GM12878 (cell line): ENCODE results near the gene THYN1. TPM values are rescaled to one million over a fixed set of nuclear protein-coding genes. Genes with fewer than 3 reads are reported as not detected.
A peak's percentile ranks its signal among the peaks of the same experiment; 100 is the strongest.

Experiments used
- ATAC-seq: fragments of 200-7000 bp; cut with Tn5 transposase; 3 replicates; pipeline ENCODE4 v1.9.1; 2020; ENCODE audit warnings: mild to moderate bottlenecking, moderate library complexity
- BruUV-seq: library from RNA; stranded (reverse); fragments of 400-500 nt; replicated peaks from 2 replicates; lab custom pipeline; 2021; lab: Mats Ljungman, UMichigan
- CTCF ChIA-PET: fragments of 300-600 bp; sonication (Branson Sonifier 250); formaldehyde crosslinking; extraction: SDS; loops from one replicate; lab custom pipeline; 2021; ENCODE audit warnings: inconsistent platforms; lab: Yijun Ruan, JAX
- POLR2A ChIA-PET: fragments of 350-600 bp; formaldehyde crosslinking; extraction: SDS; loops from one replicate; lab custom pipeline; 2021; ENCODE audit warnings: inconsistent platforms; lab: Charles Lee
- RAD21 ChIA-PET: fragments of 300-600 bp; sonication (Branson Sonifier 250); formaldehyde crosslinking; loops from one replicate; lab custom pipeline; 2023; ENCODE audit warnings: antibody characterized with exemption; ENCODE audit not compliant: unreplicated experiment; lab: Charles Lee
- SMC1A ChIA-PET: fragments of 300-600 bp; sonication (Branson Sonifier 250); formaldehyde crosslinking; loops from one replicate; lab custom pipeline; 2023; ENCODE audit not compliant: unreplicated experiment, uncharacterized antibody; lab: Charles Lee
- DNase-seq: peaks from one replicate; pipeline ENCODE4 v3.0.0-alpha.2; 2011; ENCODE audit warnings: low read depth, low spot score
- FAIRE-seq: peaks from 3 replicates; lab custom pipeline; 2011; peaks lifted over from hg19 to GRCh38; lab: Jason Lieb, UNC
- H2AFZ ChIP-seq: 2 replicates; pipeline ENCODE4 v1.6.0; 2011; ENCODE audit warnings: low read depth, low read length, control low read depth; ENCODE audit not compliant: control insufficient read depth
- H3K27ac ChIP-seq: 2 replicates; pipeline ENCODE4 v1.5.1; 2011; ENCODE audit warnings: control low read depth; ENCODE audit not compliant: control insufficient read depth, insufficient read depth
- H3K27me3 ChIP-seq, 2 experiments: replicated peaks in 1 of 2; 2 replicates each; pipeline versions ENCODE4 v1.6.0 to v1.6.1; 2011; ENCODE audit warnings: low read length in 1 of 2; ENCODE audit not compliant: control insufficient read depth in 2 of 2, insufficient read depth in 2 of 2
- H3K36me3 ChIP-seq, 2 experiments: 2 replicates each; pipeline ENCODE4 v1.5.1; 2011; ENCODE audit warnings: low read length in 1 of 2; ENCODE audit not compliant: control insufficient read depth in 2 of 2, insufficient read depth in 2 of 2
- H3K4me1 ChIP-seq: 2 replicates; pipeline ENCODE4 v1.6.1; 2011; ENCODE audit warnings: mild to moderate bottlenecking, low read length, moderate library complexity, mixed read lengths; ENCODE audit not compliant: control insufficient read depth, insufficient read depth
- H3K4me2 ChIP-seq: 2 replicates; pipeline ENCODE4 v1.6.0; 2011; ENCODE audit warnings: control low read depth; ENCODE audit not compliant: control insufficient read depth, insufficient read depth
- H3K4me3 ChIP-seq: fragments of 200-600 bp; sonication (generic); 2 replicates; pipeline ENCODE4 v1.5.1; 2016
- H3K79me2 ChIP-seq: 2 replicates; pipeline ENCODE4 v1.6.0; 2011; ENCODE audit warnings: low read length; ENCODE audit not compliant: control insufficient read depth, insufficient read depth
- H3K9ac ChIP-seq: 2 replicates; pipeline ENCODE4 v1.8.0; 2011; ENCODE audit warnings: low read length, control low read depth, mixed read lengths; ENCODE audit not compliant: control insufficient read depth, insufficient read depth
- H3K9me3 ChIP-seq: replicated peaks from 3 replicates; pipeline ENCODE4 v1.5.1; 2011; ENCODE audit warnings: mild to moderate bottlenecking, low read length; ENCODE audit not compliant: control insufficient read depth, insufficient read depth
- H4K20me1 ChIP-seq: 2 replicates; pipeline ENCODE4 v1.6.0; 2011; ENCODE audit not compliant: control insufficient read depth, insufficient read depth
- ATF7 ChIP-seq: fragments of 450-650 bp; IDR thresholded peaks from 2 replicates; pipeline ENCODE4 v1.6.1; 2016; ENCODE audit warnings: low read depth, mild to moderate bottlenecking
- BHLHE40 ChIP-seq, 2 experiments: fragments of 450-650 bp in 1 of 2; IDR thresholded peaks; 2 replicates each; pipeline ENCODE4 v1.6.1; 2011 to 2017; ENCODE audit warnings: low read depth in 2 of 2, borderline replicate concordance in 1 of 2, improper control_type of control experiment in 1 of 2, low read length in 1 of 2, mild to moderate bottlenecking in 1 of 2
- CBX3 ChIP-seq: fragments of 200-600 bp; sonication (generic); IDR thresholded peaks from 2 replicates; pipeline ENCODE4 v1.6.1; 2016; ENCODE audit warnings: low read depth, borderline replicate concordance
- CBX5 ChIP-seq: sonication (generic); IDR thresholded peaks from 2 replicates; pipeline ENCODE4 v1.6.1; 2016; ENCODE audit warnings: low read depth, moderate library complexity, mild to moderate bottlenecking, inconsistent platforms
- CHD1 ChIP-seq: IDR thresholded peaks from 2 replicates; pipeline ENCODE4 v1.6.1; 2012; ENCODE audit warnings: low read depth, low read length, improper control_type of control experiment
- CHD4 ChIP-seq: fragments of 200-600 bp; sonication (generic); IDR thresholded peaks from 2 replicates; pipeline ENCODE4 v1.6.1; 2016; ENCODE audit warnings: mild to moderate bottlenecking
- GATAD2B ChIP-seq: fragments of 450-650 bp; conservative IDR thresholded peaks from 2 replicates; pipeline ENCODE4 v1.6.1; 2017; ENCODE audit warnings: low read depth, mild to moderate bottlenecking, moderate library complexity
- IRF4 ChIP-seq: IDR thresholded peaks from 2 replicates; pipeline ENCODE4 v1.6.1; 2011; ENCODE audit warnings: low read depth, low read length
- KDM1A ChIP-seq: fragments of 200-600 bp; sonication (generic); IDR thresholded peaks from 2 replicates; pipeline ENCODE4 v1.6.1; 2016; ENCODE audit warnings: borderline replicate concordance
- LARP7 ChIP-seq: fragments of 450-650 bp; IDR thresholded peaks from 2 replicates; pipeline ENCODE4 v1.6.1; 2017; ENCODE audit warnings: mild to moderate bottlenecking
- MEF2B ChIP-seq: fragments of 450-650 bp; IDR thresholded peaks from 2 replicates; pipeline ENCODE4 v1.6.1; 2018; ENCODE audit warnings: mild to moderate bottlenecking, moderate library complexity; ENCODE audit not compliant: partially characterized antibody, poor library complexity, severe bottlenecking
- NFIC ChIP-seq: IDR thresholded peaks from 2 replicates; pipeline ENCODE4 v1.6.1; 2012; ENCODE audit warnings: low read depth, mild to moderate bottlenecking, inconsistent platforms, low read length, moderate library complexity
- NFYB ChIP-seq: IDR thresholded peaks from 2 replicates; pipeline ENCODE4 v1.6.1; 2011; ENCODE audit warnings: low read depth, mild to moderate bottlenecking, low read length, improper control_type of control experiment, moderate library complexity; ENCODE audit not compliant: insufficient read depth
- PAX5 ChIP-seq: IDR thresholded peaks from 2 replicates; pipeline ENCODE4 v1.6.1; 2011; ENCODE audit warnings: low read depth, low read length, borderline replicate concordance
- RBBP5 ChIP-seq: fragments of 200-600 bp; sonication (generic); conservative IDR thresholded peaks from 2 replicates; pipeline ENCODE4 v1.6.1; 2016
- RFX5 ChIP-seq: IDR thresholded peaks from 2 replicates; pipeline ENCODE4 v1.6.1; 2011; ENCODE audit warnings: low read depth, low read length, improper control_type of control experiment
- RUNX3 ChIP-seq: IDR thresholded peaks from 2 replicates; pipeline ENCODE4 v1.6.1; 2012; ENCODE audit warnings: low read length, inconsistent platforms
- WGBS: methylation state at CpG from one replicate; pipeline ENCODE4 v1.1.6; 2016; ENCODE audit warnings: low lambda C conversion rate; ENCODE audit not compliant: insufficient replicate concordance, insufficient coverage; ENCODE audit errors: missing lambda C conversion rate; 5-methylcytosine and 5-hydroxymethylcytosine counted together
- in situ Hi-C: fragments of 300-500 bp; cut with MboI; formaldehyde crosslinking; loops from 9 replicates; pipeline ENCODE4 v1.14.3; 2018; ENCODE audit warnings: mixed read lengths
- intact Hi-C: fragments of 100-400 bp; cut with micrococcal nuclease; formaldehyde crosslinking; loops from one replicate; pipeline ENCODE4 v1.14.2; 2022; ENCODE audit not compliant: unreplicated experiment
- polyA plus RNA-seq, 11 experiments: library from polyadenylated mRNA; depleted of rRNA in 4 of 11; unstranded in 6 of 11; stranded (reverse) in 5 of 11; fragments of >200 nt; fragmentation: Nextera tagmentation in 4 of 11; fragmentation: Illumina TruSeq in 1 of 11; extraction: Ambion mirVana in 4 of 11; extraction: Trizol in 1 of 11; gene quantifications; 1 replicate in 1 of 11; 2 replicates in 10 of 11; pipeline versions ENCODE4 v1.2.1 to v1.2.3, GENCODE V29; 2011 to 2016; ENCODE audit warnings: inconsistent platforms in 2 of 11, missing spikeins in 2 of 11, low read depth in 1 of 11
- total RNA-seq, 4 experiments: library from RNA; depleted of rRNA in 3 of 4; stranded (reverse); fragments of >200 nt in 3 of 4; fragmentation: Illumina TruSeq in 1 of 4; extraction: Trizol in 1 of 4; gene quantifications; 2 replicates each; pipeline versions ENCODE4 v1.2.1 to v1.2.3, GENCODE V29; 2013 to 2021
- TF ChIP-seq, protein P1 (sequence below): fragments of 450-650 bp; IDR thresholded peaks from 2 replicates; pipeline ENCODE4 v1.6.1; 2018; ENCODE audit warnings: borderline replicate concordance, mild to moderate bottlenecking; ENCODE audit not compliant: partially characterized antibody
- TF ChIP-seq, protein P2 (sequence below): fragments of 450-650 bp; IDR thresholded peaks from 2 replicates; pipeline ENCODE4 v1.6.1; 2017; ENCODE audit warnings: mild to moderate bottlenecking, low read depth, inconsistent platforms; ENCODE audit not compliant: poor library complexity, severe bottlenecking

Gene THYN1
- total and polyA plus RNA-seq, 10 of the 15 experiments (the other 5 are each of a cell fraction or from before 2014, with no cell fraction given): 45.7 to 221 (median 96.3) TPM

GRCh38 chr11:134223836-134224709 lies 29.1 kb downstream of the THYN1 start, which contains the start of the genes NCAPD3 and VPS26B:
Gene NCAPD3 (minus strand): TSS chr11:134223967. CDS start chr11:134223926, 41 bp downstream.
Gene VPS26B (plus strand): TSS chr11:134224671. CDS start chr11:134225123, 452 bp downstream.
- WGBS: 1% methylated on average over 77 of the region's 89 CpGs
- FAIRE-seq (peak; percentile 56), ATAC-seq (peak; percentile 90), DNase-seq (peak; percentile 77)
- BruUV-seq: no TSS peak
- CTCF ChIA-PET: interaction anchor here (1.1 to 2.5 kb wide), 5 partner anchors 10 to 38 kb away, joined by 3 to 9 read pairs (median 5); no protein-coding TSS in a partner anchor
- 0 out of 2 replicates have a peak, but pooled peaks cover 7% of the 10 kb centered on the region for H4K20me1 ChIP-seq
- H3K27ac ChIP-seq: peak within 1 kb of the TSS; percentile 91
- RAD21 ChIA-PET: interaction anchor here (0.5 to 1.6 kb wide), 5 partner anchors 13 to 52 kb away, joined by 3 read pairs; partner anchors contain the start of gene GLB1L3
- H3K9me3 ChIP-seq: no peaks in the 10 kb centered on the region
- H3K4me1 ChIP-seq: peaks cover 19% of the 10 kb centered on the region
- peaks cover 0 to 3% of the 10 kb centered on the region in 2 experiments; a peak in 3 of 4 replicates for H3K36me3 ChIP-seq
- intact Hi-C loops: loop anchor here (2.0 kb wide), 2 partner anchors 15 to 29 kb away; partner anchors contain the start of genes ACAD8 and THYN1
- peaks cover 29% of the 10 kb centered on the region for H3K79me2 ChIP-seq
- H3K9ac ChIP-seq: peak within 1 kb of the TSS; percentile 79
- POLR2A ChIA-PET: interaction anchor here (0.6 to 1.9 kb wide), 6 partner anchors 15 to 100 kb away, joined by 3 to 8 read pairs (median 3); partner anchors contain the start of genes ACAD8 and THYN1
- H2AFZ ChIP-seq: peak within 1 kb of the TSS; percentile 97
- peak within 1 kb of the TSS; percentile 96 for H3K4me2 ChIP-seq
- in situ Hi-C loops: no loop called here
- SMC1A ChIA-PET: interaction anchor here (0.6 to 1.2 kb wide), 5 partner anchors 12 to 28 kb away, joined by 3 to 4 read pairs (median 3); no protein-coding TSS in a partner anchor
- H3K4me3 ChIP-seq: peak within 1 kb of the TSS; percentile 74
- no peaks in the 10 kb centered on the region for H3K27me3 ChIP-seq
- TF ChIP-seq, protein P1, sequence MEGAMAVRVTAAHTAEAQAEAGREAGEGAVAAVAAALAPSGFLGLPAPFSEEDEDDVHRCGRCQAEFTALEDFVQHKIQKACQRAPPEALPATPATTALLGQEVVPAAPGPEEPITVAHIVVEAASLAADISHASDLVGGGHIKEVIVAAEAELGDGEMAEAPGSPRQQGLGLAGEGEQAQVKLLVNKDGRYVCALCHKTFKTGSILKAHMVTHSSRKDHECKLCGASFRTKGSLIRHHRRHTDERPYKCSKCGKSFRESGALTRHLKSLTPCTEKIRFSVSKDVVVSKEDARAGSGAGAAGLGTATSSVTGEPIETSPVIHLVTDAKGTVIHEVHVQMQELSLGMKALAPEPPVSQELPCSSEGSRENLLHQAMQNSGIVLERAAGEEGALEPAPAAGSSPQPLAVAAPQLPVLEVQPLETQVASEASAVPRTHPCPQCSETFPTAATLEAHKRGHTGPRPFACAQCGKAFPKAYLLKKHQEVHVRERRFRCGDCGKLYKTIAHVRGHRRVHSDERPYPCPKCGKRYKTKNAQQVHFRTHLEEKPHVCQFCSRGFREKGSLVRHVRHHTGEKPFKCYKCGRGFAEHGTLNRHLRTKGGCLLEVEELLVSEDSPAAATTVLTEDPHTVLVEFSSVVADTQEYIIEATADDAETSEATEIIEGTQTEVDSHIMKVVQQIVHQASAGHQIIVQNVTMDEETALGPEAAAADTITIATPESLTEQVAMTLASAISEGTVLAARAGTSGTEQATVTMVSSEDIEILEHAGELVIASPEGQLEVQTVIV: no peak
- TF ChIP-seq RUNX3: peak; percentile 35; the same call in 1 of the 2 replicates
- TF ChIP-seq IRF4: no peak
- TF ChIP-seq MEF2B: peak; percentile 28
- no peak for TF ChIP-seq RBBP5
- no peak for TF ChIP-seq CBX3
- peak; percentile 81 for TF ChIP-seq RFX5
- no peak for TF ChIP-seq LARP7
- TF ChIP-seq BHLHE40 (IDR thresholded peaks at IDR 0.05; ENCODE audit: borderline replicate concordance in 1 of 2, low read depth in 2 of 2, low read length in 1 of 2): peak; percentile 72 to 88; a peak in 3 of 4 replicates
- 0 out of 2 replicates have a peak, but pooled peaks have one; percentile 48 for TF ChIP-seq CHD1
- no peak for TF ChIP-seq ATF7
- no peak for TF ChIP-seq CBX5
- 0 out of 2 replicates have a peak, but pooled peaks have one; percentile 38 for TF ChIP-seq PAX5
- no peak for TF ChIP-seq NFIC
- TF ChIP-seq, protein P2, sequence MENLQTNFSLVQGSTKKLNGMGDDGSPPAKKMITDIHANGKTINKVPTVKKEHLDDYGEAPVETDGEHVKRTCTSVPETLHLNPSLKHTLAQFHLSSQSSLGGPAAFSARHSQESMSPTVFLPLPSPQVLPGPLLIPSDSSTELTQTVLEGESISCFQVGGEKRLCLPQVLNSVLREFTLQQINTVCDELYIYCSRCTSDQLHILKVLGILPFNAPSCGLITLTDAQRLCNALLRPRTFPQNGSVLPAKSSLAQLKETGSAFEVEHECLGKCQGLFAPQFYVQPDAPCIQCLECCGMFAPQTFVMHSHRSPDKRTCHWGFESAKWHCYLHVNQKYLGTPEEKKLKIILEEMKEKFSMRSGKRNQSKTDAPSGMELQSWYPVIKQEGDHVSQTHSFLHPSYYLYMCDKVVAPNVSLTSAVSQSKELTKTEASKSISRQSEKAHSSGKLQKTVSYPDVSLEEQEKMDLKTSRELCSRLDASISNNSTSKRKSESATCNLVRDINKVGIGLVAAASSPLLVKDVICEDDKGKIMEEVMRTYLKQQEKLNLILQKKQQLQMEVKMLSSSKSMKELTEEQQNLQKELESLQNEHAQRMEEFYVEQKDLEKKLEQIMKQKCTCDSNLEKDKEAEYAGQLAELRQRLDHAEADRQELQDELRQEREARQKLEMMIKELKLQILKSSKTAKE: no peak
- TF ChIP-seq NFYB: peak; percentile 95
- no peak for TF ChIP-seq KDM1A
- TF ChIP-seq CHD4: no peak
- TF ChIP-seq GATAD2B: no peak
